Stimulated activated CD8-positive, alpha-beta memory T cell treated with anti-CD3 and anti-CD28 coated beads, Interleukin-2, amount 100 ng/mL, for 1 hour (primary cell): ENCODE results near the gene CYFIP2.
"Not testable (repeated sequence)": the region's sequence is repeated elsewhere in the genome, so short reads cannot be mapped to it uniquely, and the experiment has no call there.

Source experiments
- DNase-seq, 2 donors: peaks; one replicate each; pipeline ENCODE4 v3.0.0-alpha.2; 2020; ENCODE audit warnings: low read depth in 2 of 2

CYFIP2 gene

GRCh38 chr5:157265714-157266285, at the start of gene CYFIP2:
TSS of gene CYFIP2 (plus strand) at chr5:157266123. CDS start at chr5:157285362, 19,239 bp downstream.
- DNase-seq, result peak; percentile 68 to 76

GRCh38 chr5:157216391-157217142, 49.4 kb upstream of the CYFIP2 start:
- no peak for DNase-seq

- no peak for DNase-seq
Observed at GRCh38 chr5:157217289-157218024, 48.5 kb upstream of the CYFIP2 start.

- DNase-seq, result no peak
Observed at GRCh38 chr5:157219491-157220271, 46.2 kb upstream of the CYFIP2 start.

GRCh38 chr5:157221959-157222358, 44.0 kb upstream of the CYFIP2 start:
- DNase-seq, result no peak

- peak in 1 of 2 donors; percentile 36 for DNase-seq
Observed at GRCh38 chr5:157222506-157223230, 43.3 kb upstream of the CYFIP2 start.

DNA sequence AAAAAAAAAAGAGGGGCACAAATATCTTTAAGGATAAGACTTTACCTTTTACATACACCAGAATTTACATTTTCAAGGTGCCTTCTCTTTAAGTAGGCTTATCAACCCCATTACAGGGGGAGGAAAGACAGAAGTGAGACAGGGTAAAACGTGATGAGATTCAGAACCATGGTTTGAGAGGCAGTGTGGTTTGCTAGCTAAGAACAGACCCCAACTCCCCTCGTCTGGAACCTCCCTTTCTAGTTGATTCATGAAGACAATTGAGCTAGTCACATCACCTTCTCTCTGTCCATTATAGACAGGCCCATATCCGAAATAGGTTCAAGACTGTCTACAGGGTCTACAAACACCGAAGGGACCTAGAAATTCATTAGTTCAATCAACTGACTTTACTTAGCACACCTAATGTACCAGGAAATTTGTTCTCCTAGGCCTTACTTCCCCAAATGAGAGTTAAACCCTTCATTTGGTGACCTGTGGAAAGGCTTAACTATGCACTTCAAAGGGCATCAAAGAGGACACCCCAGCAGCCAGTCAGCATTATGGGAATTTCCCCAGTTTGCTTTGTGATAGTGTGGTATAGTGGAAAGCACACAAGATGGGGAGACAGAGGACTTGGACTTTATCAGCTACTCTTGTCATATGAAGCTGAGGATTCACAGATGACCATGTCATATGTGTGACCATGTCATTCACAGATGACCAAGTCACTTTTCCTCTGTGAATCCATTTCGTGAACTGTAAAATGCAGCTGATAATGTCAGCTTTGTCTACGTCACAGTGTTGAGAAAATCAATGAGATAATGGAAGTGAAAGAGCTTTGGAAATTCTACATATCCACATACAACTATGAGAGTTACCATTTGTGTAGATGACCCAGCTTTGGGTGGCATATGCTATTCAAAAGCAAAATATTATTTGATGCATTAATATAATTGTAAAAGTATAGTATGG, 40.2 kb upstream of the CYFIP2 start:
- DNase-seq, result no peak

DNA sequence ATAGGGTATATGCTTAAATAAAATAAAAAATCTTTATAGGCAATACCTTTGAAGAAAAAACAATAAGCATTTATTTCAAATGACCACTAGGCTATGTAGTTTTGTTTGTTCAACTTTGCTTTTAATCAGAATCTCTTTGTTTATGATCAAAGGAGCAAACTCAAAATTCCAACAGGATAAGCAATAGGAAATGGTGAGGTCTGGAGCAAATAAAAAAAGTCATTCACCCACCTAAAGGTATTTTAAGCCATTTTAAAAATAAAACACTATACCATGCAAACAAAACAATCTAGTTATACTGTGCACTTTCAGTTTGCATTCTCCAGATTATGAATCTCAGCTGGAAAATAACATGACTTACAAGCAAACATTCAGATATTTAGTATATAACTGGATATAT, 35.3 kb upstream of the CYFIP2 start:
- no peak for DNase-seq

- no peak for DNase-seq
Observed at GRCh38 chr5:157232706-157233105, 33.2 kb upstream of the CYFIP2 start.

GRCh38 chr5:157233515-157233914, 32.4 kb upstream of the CYFIP2 start:
- no peak for DNase-seq

DNA sequence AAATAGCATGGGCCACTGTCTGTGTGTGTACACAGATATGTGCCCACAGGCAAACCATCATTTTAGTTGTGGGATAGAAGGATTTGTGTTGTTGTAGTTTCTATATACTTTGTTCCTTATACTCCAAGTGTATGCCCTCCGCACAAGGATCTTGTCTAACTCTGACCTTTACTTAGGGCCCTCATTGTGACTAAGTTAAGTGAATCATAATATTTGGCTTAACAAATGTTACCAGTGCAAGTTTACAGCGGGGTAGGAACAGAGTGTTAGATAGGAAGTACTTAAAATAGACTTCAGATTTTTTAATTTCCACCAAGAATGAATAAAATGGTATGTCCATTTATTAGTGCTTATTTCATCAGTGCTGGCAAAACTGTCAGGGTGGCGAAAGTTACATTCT, 29.5 kb upstream of the CYFIP2 start:
- DNase-seq, result no peak

DNA sequence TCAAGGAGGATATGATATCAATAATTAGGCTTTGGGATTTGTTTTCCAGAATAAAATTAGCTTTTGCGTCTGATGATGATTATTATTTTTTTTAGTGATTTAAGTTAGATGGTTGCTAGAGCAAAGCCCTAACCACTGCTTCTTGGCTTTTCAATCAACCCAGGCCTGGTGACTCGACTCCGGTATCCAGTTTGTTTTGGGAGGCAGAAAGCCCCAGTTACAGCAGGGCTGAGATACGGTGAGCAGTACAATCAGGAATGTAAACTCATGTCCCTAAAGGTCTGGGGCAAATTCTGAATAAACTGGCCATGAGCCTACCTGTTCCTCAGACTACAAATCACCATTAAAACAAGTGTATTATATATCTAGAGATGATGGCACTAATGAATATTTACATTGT, 24.4 kb upstream of the CYFIP2 start:
- no peak for DNase-seq

DNA sequence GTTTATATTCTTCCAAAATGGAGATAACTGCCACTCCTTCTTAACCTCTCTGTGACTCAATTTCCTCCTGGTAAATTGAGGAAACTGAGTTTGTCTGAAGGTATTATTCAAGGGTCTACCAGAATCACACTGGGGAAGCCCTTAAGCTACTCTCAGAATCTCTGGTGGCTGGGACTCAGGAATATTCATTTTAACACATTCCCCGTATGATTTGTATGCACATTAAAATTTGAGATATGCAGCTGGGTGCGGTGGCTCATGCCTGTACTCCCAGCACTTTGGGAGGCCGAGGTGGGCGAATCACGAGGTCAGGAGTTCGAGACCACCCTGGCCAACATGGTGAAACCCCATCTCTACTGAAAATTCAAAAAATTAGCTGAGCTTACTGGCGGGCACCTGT, 21.2 kb upstream of the CYFIP2 start:
- not testable (repeated sequence) for DNase-seq

DNA sequence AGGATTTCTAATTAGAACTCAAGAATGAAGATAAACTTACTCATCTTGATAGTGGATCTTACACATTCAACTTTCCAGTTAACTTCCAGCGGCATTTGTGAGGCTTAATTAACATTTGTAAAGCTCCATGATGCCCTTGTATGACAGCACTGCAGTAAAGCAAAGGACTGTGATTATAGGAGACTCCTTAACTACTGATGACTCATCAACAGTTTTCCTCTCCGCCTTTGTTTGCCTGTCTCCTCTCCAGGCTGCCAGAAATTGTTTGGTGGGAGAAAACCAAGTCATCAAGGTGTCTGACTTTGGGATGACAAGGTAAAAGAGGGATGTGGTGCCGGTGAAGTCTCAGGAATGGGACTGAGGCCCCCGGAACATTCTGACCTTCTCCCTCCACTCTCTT, 20.4 kb upstream of the CYFIP2 start:
- no peak for DNase-seq

DNA sequence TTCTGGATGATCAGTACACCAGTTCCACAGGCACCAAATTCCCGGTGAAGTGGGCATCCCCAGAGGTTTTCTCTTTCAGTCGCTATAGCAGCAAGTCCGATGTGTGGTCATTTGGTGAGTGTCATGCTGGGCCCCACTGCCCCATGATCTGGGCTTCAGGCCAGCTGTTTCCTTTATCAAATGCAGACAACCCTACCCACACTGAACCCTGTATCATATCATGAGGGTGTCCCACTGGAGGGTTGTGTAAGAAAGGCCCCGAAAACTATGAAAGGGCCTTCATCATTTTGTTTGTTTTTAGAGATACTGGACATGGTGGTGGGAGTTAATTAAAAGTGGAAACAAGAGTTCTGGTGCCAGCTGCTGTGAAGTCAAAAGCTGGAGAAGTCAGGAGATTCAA, 20.0 kb upstream of the CYFIP2 start:
- no peak for DNase-seq

- no peak for DNase-seq
Observed at GRCh38 chr5:157247267-157247666, 18.7 kb upstream of the CYFIP2 start.

- DNase-seq, result no peak
Observed at GRCh38 chr5:157248821-157249470, 17.0 kb upstream of the CYFIP2 start.

- peak; percentile 29 to 44 for DNase-seq
Observed at GRCh38 chr5:157252711-157253465, 13.0 kb upstream of the CYFIP2 start.

GRCh38 chr5:157253547-157253946, 12.4 kb upstream of the CYFIP2 start:
- no peak for DNase-seq
